HG03378 (cell line): ENCODE data around the gene FUT2.
"Not testable (repeated sequence)": the region's sequence is repeated elsewhere in the genome, so short reads cannot be mapped to it uniquely, and the experiment has no call there.

ENCODE experiments used
- ATAC-seq: cut with Tn5 transposase; IDR thresholded peaks from one replicate; pipeline ENCODE4 v1.9.1; 2021; ENCODE audit warnings: mild to moderate bottlenecking, moderate library complexity; ENCODE audit not compliant: unreplicated experiment

FUT2 gene

GRCh38 chr19:48698046-48698445 is 2.3 kb downstream of the FUT2 start:
- ATAC-seq, result no peak

GRCh38 chr19:48702701-48703100 is 6.9 kb downstream of the FUT2 start:
- ATAC-seq, result no peak

GRCh38 chr19:48703316-48703715 is 7.5 kb downstream of the FUT2 start:
- ATAC-seq, result no peak

GRCh38 chr19:48705431-48705830 is 9.7 kb downstream of the FUT2 start:
- ATAC-seq, result no peak

GRCh38 chr19:48708471-48708870 is 12.7 kb downstream of the FUT2 start:
- no peak for ATAC-seq

GRCh38 chr19:48711106-48711662 is 15.4 kb downstream of the FUT2 start:
- ATAC-seq, result no peak

GRCh38 chr19:48713041-48713863 is 17.5 kb downstream of the FUT2 start:
- ATAC-seq, result no peak

- peak; percentile 77 for ATAC-seq
Observed at GRCh38 chr19:48713864-48714755, 18.3 kb downstream of the FUT2 start.

- ATAC-seq, result no peak
Observed at GRCh38 chr19:48714759-48715675, 19.2 kb downstream of the FUT2 start.

- no peak for ATAC-seq
Observed at GRCh38 chr19:48715681-48716171, 20.0 kb downstream of the FUT2 start.

GRCh38 chr19:48716562-48717291 is 21.0 kb downstream of the FUT2 start:
- no peak for ATAC-seq

GRCh38 chr19:48718106-48718505 is 22.3 kb downstream of the FUT2 start:
- ATAC-seq, result not testable (repeated sequence)

GRCh38 chr19:48718711-48719231 is 23.0 kb downstream of the FUT2 start:
- ATAC-seq, result no peak

- no peak for ATAC-seq
Observed at GRCh38 chr19:48719263-48720171, 23.7 kb downstream of the FUT2 start, which contains the start of gene MAMSTR. MAMSTR (minus strand) TSS chr19:48719725; CDS start chr19:48719031, 694 bp downstream.

GRCh38 chr19:48720251-48720612 is 24.5 kb downstream of the FUT2 start:
- no peak for ATAC-seq

- peak; percentile 79 for ATAC-seq
Observed at GRCh38 chr19:48720613-48721296, 25.0 kb downstream of the FUT2 start.

- ATAC-seq, result no peak
Observed at GRCh38 chr19:48722196-48722708, 26.5 kb downstream of the FUT2 start.
